Measurements from ENCODE around the gene GPC5.
"Not testable (repeated sequence)": the region's sequence is repeated elsewhere in the genome, so short reads cannot be mapped to it uniquely, and the experiment has no call there.

The GPC5 gene

GRCh38 chr13:91369441-91369831 is 29.0 kb upstream of the GPC5 start:
- DNase-seq: no peak

- no peak for DNase-seq
These were observed 27.9 kb upstream of the GPC5 start for GRCh38 chr13:91370501-91370900.

- DNase-seq: no peak
These were observed 25.5 kb upstream of the GPC5 start for GRCh38 chr13:91372911-91373310.

GRCh38 chr13:91375116-91375729 is 23.2 kb upstream of the GPC5 start:
- no peak for DNase-seq

- no peak for DNase-seq
These were observed 17.1 kb upstream of the GPC5 start for GRCh38 chr13:91381371-91381770.

- no peak for DNase-seq
These were observed 14.6 kb upstream of the GPC5 start for GRCh38 chr13:91383836-91384235.

GRCh38 chr13:91384896-91385295 is 13.5 kb upstream of the GPC5 start:
- no peak for DNase-seq

- DNase-seq: no peak
These were observed 9.2 kb upstream of the GPC5 start for GRCh38 chr13:91389186-91389585.

- DNase-seq: no peak
These were observed 826 bp upstream of the GPC5 start for GRCh38 chr13:91397595-91397994.

- DNase-seq: no peak
These were observed 1.0 kb downstream of the GPC5 start for GRCh38 chr13:91399189-91400062.

- DNase-seq: no peak
These were observed 1.6 kb downstream of the GPC5 start for GRCh38 chr13:91400063-91400399.

GRCh38 chr13:91400671-91401070 is 2.2 kb downstream of the GPC5 start:
- DNase-seq: no peak

GRCh38 chr13:91401920-91402319 is 3.5 kb downstream of the GPC5 start:
- DNase-seq: no peak

- DNase-seq: no peak
These were observed 6.8 kb downstream of the GPC5 start for GRCh38 chr13:91405240-91405639.

GRCh38 chr13:91406619-91407018 is 8.2 kb downstream of the GPC5 start:
- no peak for DNase-seq

GRCh38 chr13:91408971-91409370 is 10.6 kb downstream of the GPC5 start:
- DNase-seq: no peak

- not testable (repeated sequence) for DNase-seq
These were observed 18.2 kb downstream of the GPC5 start for GRCh38 chr13:91416579-91416978.

- no peak for DNase-seq
These were observed 19.4 kb downstream of the GPC5 start for GRCh38 chr13:91417660-91418325.

- DNase-seq: no peak
These were observed 28.5 kb downstream of the GPC5 start for GRCh38 chr13:91426913-91427312.

GRCh38 chr13:91438674-91439073 is 40.3 kb downstream of the GPC5 start:
- not testable (repeated sequence) for DNase-seq

GRCh38 chr13:91450913-91451312 is 52.5 kb downstream of the GPC5 start:
- no peak for DNase-seq

- DNase-seq: no peak
These were observed 56.2 kb downstream of the GPC5 start for GRCh38 chr13:91454666-91455065.

GRCh38 chr13:91456837-91457236 is 58.4 kb downstream of the GPC5 start:
- no peak for DNase-seq

GRCh38 chr13:91459485-91459884 is 61.1 kb downstream of the GPC5 start:
- DNase-seq: no peak

Measured in activated T-cell treated with anti-CD3 and anti-CD28 coated beads for 4 hours (primary cell).